GM19023 (cell line): ENCODE data around the gene ACOT7.

Experiments used
- ATAC-seq: cut with Tn5 transposase; IDR thresholded peaks from one replicate; pipeline ENCODE4 v1.9.1; 2021; ENCODE audit warnings: mild to moderate bottlenecking, moderate library complexity; ENCODE audit not compliant: unreplicated experiment

Gene ACOT7

GRCh38 chr1:6256645-6257044, 136.9 kb downstream of the ACOT7 start:
- no peak for ATAC-seq

- no peak for ATAC-seq
Observed at GRCh38 chr1:6254691-6255090, 138.9 kb downstream of the ACOT7 start.

- ATAC-seq: no peak
Observed at GRCh38 chr1:6253380-6253779, 140.2 kb downstream of the ACOT7 start.

- no peak for ATAC-seq
Observed at GRCh38 chr1:6252374-6252710, 141.2 kb downstream of the ACOT7 start.

GRCh38 chr1:6251681-6252373, 141.7 kb downstream of the ACOT7 start:
- ATAC-seq: no peak

GRCh38 chr1:6251233-6251632, 142.3 kb downstream of the ACOT7 start:
- no peak for ATAC-seq

GRCh38 chr1:6249739-6250689, 143.6 kb downstream of the ACOT7 start:
- no peak for ATAC-seq

- ATAC-seq: no peak
Observed at GRCh38 chr1:6248932-6249738, 144.4 kb downstream of the ACOT7 start.

- no peak for ATAC-seq
Observed at GRCh38 chr1:6248161-6248776, 145.3 kb downstream of the ACOT7 start.

- ATAC-seq: no peak
Observed at GRCh38 chr1:6247651-6248050, 145.9 kb downstream of the ACOT7 start.

- ATAC-seq: no peak
Observed at GRCh38 chr1:6246497-6247467, 146.8 kb downstream of the ACOT7 start.

GRCh38 chr1:6245869-6246496, 147.6 kb downstream of the ACOT7 start:
- ATAC-seq: no peak

GRCh38 chr1:6245086-6245868, 148.3 kb downstream of the ACOT7 start:
- ATAC-seq: no peak

- ATAC-seq: no peak
Observed at GRCh38 chr1:6244401-6245049, 149.0 kb downstream of the ACOT7 start.

GRCh38 chr1:6243993-6244392, 149.6 kb downstream of the ACOT7 start, which contains the start of gene HES3:
Gene HES3, plus strand, starts transcription at chr1:6244179. Its CDS starts 187 bp downstream, at chr1:6244366.
- ATAC-seq: no peak

GRCh38 chr1:6243053-6243834, 150.3 kb downstream of the ACOT7 start:
- ATAC-seq: no peak
